NOMO-1 treated with DMSO at 0.1 percent for 48 hours (cell line): ENCODE results near the gene ALAS1.
A peak's percentile ranks its signal among the peaks of the same experiment; 100 is the strongest.

Experiments used
- DNase-seq: peaks from one replicate; lab custom pipeline; 2025; ENCODE audit not compliant: unreplicated experiment; lab: John Stamatoyannopoulos, UW

Gene ALAS1

GRCh38 chr3:52220380-52221026, 22.5 kb downstream of the ALAS1 start:
- peak; percentile 75 for DNase-seq

- DNase-seq, result no peak
Observed at GRCh38 chr3:52221141-52221562, 23.2 kb downstream of the ALAS1 start.

- DNase-seq, result no peak
Observed at GRCh38 chr3:52221563-52222318, 23.8 kb downstream of the ALAS1 start.

- no peak for DNase-seq
Observed at GRCh38 chr3:52222319-52223221, 24.6 kb downstream of the ALAS1 start.

GRCh38 chr3:52223449-52224408, 25.8 kb downstream of the ALAS1 start:
- no peak for DNase-seq

- peak; percentile 92 for DNase-seq
Observed at GRCh38 chr3:52225452-52226228, 27.7 kb downstream of the ALAS1 start, which contains the start of gene TLR9. TLR9 (minus strand) TSS chr3:52225645; CDS start chr3:52225529, 116 bp downstream.

GRCh38 chr3:52226229-52226817, 28.4 kb downstream of the ALAS1 start:
- no peak for DNase-seq

- no peak for DNase-seq
Observed at GRCh38 chr3:52227117-52227516, 29.2 kb downstream of the ALAS1 start.

- no peak for DNase-seq
Observed at GRCh38 chr3:52227766-52228165, 29.8 kb downstream of the ALAS1 start.

GRCh38 chr3:52228266-52228665, 30.3 kb downstream of the ALAS1 start:
- no peak for DNase-seq

GRCh38 chr3:52228751-52229291, 30.9 kb downstream of the ALAS1 start:
- DNase-seq, result no peak

GRCh38 chr3:52229656-52230055, 31.7 kb downstream of the ALAS1 start:
- no peak for DNase-seq

- no peak for DNase-seq
Observed at GRCh38 chr3:52230461-52230860, 32.5 kb downstream of the ALAS1 start.

GRCh38 chr3:52230889-52231499, 33.0 kb downstream of the ALAS1 start:
- no peak for DNase-seq

- DNase-seq, result peak; percentile 55
Observed at GRCh38 chr3:52231502-52232278, 33.7 kb downstream of the ALAS1 start.

- DNase-seq, result no peak
Observed at GRCh38 chr3:52232279-52233107, 34.5 kb downstream of the ALAS1 start.

- no peak for DNase-seq
Observed at GRCh38 chr3:52233108-52233591, 35.2 kb downstream of the ALAS1 start.
